Spleen (tissue), 7 donors: ENCODE measurements around the gene OR51V1.

ENCODE experiments used
- POLR2A ChIP-seq, 3 donors: fragments of 450-650 bp; IDR thresholded peaks; one replicate each; pipeline ENCODE4 v1.5.1; 2017; ENCODE audit warnings: antibody characterized with exemption in 3 of 3, mild to moderate bottlenecking in 1 of 3
- POLR2AphosphoS5 ChIP-seq, 3 donors: sonication (generic); formaldehyde crosslinking; IDR thresholded peaks; one replicate each; pipeline ENCODE4 v1.5.1; 2017; ENCODE audit warnings: antibody characterized with exemption in 3 of 3
- TF ChIP-seq, protein P1 (sequence below), 11 experiments: fragments of 200-600 bp in 7 of 11; fragments of 450-650 bp in 4 of 11; sonication (generic) in 4 of 11; IDR thresholded peaks in 8 of 11; conservative IDR thresholded peaks in 3 of 11; 1 replicate in 7 of 11; 2 replicates in 4 of 11; pipeline versions ENCODE4 v1.4.0 to v1.8.0; 2016 to 2021; ENCODE audit warnings: antibody characterized with exemption in 11 of 11, inconsistent platforms in 4 of 11, mild to moderate bottlenecking in 1 of 11
- donor health status: DM: no; HTN: no; CAD: no; lungs with moderate emphysema.
- donor health status: DM: no; HTN: no; CAD: no.
- donor health status: DM: no; HTN: no; CAD: no.

DNA sequence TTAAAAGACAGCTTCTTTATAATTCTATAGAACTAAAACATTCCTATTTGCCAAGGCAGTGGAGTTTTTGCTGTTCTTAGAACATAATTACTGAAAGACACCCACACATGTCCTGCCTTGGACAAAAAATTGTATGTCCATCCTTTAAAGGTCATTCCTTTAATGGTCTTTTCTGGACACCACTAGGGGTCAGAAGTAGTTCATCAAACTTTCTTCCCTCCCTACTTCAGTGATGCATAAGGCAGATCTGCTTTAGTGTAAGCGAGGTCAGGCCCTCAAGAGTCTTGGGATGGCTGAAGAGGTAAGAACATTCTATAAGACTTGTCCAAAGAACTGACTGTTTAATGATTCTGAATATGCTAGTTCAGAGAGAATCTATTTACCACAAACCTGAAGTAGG lies 4.3 kb upstream of the OR51V1 start:
- TF ChIP-seq POLR2AphosphoS5 (IDR thresholded peaks at IDR 0.05) (no peak), POLR2A (IDR thresholded peaks at IDR 0.05) (no peak)
- TF ChIP-seq, protein P1, sequence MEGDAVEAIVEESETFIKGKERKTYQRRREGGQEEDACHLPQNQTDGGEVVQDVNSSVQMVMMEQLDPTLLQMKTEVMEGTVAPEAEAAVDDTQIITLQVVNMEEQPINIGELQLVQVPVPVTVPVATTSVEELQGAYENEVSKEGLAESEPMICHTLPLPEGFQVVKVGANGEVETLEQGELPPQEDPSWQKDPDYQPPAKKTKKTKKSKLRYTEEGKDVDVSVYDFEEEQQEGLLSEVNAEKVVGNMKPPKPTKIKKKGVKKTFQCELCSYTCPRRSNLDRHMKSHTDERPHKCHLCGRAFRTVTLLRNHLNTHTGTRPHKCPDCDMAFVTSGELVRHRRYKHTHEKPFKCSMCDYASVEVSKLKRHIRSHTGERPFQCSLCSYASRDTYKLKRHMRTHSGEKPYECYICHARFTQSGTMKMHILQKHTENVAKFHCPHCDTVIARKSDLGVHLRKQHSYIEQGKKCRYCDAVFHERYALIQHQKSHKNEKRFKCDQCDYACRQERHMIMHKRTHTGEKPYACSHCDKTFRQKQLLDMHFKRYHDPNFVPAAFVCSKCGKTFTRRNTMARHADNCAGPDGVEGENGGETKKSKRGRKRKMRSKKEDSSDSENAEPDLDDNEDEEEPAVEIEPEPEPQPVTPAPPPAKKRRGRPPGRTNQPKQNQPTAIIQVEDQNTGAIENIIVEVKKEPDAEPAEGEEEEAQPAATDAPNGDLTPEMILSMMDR (IDR thresholded peaks at IDR 0.05 in 8 of 11, conservative IDR thresholded peaks at IDR 0.05 in 3 of 11): peak in 3 of 11 experiments; percentile 9 to 30 (median 15)
